Right ventricle myocardium inferior (tissue), 1 donor: ENCODE data around the gene LITAF. TPM values are rescaled to one million over a fixed set of nuclear protein-coding genes. Genes with fewer than 3 reads are reported as not detected.
"Not testable (repeated sequence)": the region's sequence is repeated elsewhere in the genome, so short reads cannot be mapped to it uniquely, and the experiment has no call there.

Experiments used
- ATAC-seq: fragments of 200-7000 bp; cut with Tn5 transposase; one replicate; pipeline ENCODE4 v1.9.1; 2020; ENCODE audit warnings: mild to moderate bottlenecking, moderate library complexity
- DNase-seq: peaks from one replicate; pipeline ENCODE4 v3.0.0; 2021; ENCODE audit errors: missing footprints
- intact Hi-C: fragments of 100-400 bp; cut with DNase I; formaldehyde crosslinking; loops from one replicate; pipeline ENCODE4 v1.11.0; 2022
- total RNA-seq: library from RNA; stranded (reverse); fragmentation: NEBNext Ultra II Directional; extraction: Animal tissue kit (Norgen Biotek cat#: 25700); gene quantifications from one replicate; pipeline ENCODE4 v1.2.1, GENCODE V29; 2021
- donor health status: DM: no; HTN: yes; CAD: no; lungs with severe emphysema.

LITAF gene
- total RNA-seq, 1 donor from 2014 or later, result 78.4 TPM

DNA sequence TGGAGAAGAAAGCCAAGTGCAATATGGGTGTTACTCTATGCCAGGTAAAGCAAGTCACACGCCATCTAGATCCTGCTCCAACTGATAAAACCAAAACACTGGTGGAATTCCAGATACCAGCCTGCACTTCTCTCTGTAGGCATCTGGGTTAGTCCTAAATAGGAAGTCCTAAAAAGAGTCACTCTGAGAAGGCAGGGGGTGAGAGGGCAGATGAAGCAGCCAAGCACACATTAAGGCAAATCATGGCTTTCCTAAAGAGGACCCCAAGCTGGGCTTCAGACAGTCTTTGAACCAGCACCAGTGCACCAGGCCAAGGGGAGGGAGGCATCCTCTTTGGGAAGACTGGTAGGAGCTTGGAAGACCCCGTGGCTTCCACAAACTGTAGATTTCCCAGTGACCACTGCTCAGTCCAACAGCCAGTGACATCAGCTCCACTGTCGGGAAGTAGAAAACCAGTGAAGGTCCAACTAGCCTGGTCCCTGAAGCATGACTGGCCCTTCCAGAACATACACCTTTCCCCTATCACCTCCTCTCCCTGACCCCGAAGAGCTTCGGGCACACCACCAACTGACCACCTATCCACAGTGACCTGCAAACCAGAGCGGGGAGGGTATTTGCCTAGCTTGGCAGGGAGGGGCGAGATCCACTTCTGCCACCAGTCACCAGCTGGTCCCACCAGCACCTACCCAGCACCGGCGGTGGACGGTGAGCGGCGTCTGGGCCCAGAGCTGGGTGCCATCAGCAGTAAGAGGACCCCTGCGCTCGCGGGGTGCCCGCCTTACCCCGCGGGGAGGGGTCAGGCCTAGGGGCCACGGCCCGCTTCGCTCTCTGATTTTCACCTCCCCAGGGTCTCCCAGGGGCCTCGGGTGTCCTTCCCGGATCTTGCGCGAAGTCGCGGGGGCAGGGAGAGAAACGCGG, 1.0 kb downstream of the LITAF start:
- no peak for ATAC-seq
- intact Hi-C loops, result loop anchor here (5.0 kb wide), 1 partner anchor 57 kb away; no protein-coding TSS in a partner anchor

DNA sequence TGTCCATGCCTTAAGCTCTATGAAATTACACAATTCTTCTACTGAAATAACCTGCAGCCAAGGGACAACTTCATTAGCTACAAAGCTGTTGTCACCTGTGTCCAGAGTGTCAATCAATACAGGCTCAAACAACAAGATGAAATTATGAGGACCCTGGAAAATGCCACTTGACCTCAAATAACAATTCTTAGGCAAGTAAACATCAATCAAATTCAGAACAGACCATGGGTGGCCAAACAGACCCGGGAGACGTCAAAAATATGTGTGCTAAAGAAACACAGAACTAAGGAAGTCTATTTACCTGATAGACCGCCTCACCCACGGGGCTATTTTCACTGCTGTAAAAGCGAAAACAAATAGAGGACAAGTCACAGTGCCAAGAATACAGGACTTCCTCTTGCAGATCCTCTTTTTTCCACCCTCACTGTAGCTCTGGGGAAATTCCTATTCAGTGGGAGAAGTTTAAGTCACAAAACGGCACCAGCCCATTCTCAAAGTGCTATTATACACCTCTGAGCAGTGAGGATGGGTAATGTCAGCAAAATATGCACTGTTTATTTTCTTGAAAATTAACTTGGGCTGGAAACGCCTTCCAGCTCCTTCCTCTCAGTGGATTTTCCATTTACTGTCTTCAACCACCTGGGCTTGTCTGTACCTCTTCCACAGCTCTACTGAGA, 2.7 kb downstream of the LITAF start:
- no peak for ATAC-seq
- intact Hi-C loops, result no loop called here
- DNase-seq, result no peak

More for the DNA sequence above, 1.0 kb downstream of the LITAF start:
- no peak for DNase-seq

DNA sequence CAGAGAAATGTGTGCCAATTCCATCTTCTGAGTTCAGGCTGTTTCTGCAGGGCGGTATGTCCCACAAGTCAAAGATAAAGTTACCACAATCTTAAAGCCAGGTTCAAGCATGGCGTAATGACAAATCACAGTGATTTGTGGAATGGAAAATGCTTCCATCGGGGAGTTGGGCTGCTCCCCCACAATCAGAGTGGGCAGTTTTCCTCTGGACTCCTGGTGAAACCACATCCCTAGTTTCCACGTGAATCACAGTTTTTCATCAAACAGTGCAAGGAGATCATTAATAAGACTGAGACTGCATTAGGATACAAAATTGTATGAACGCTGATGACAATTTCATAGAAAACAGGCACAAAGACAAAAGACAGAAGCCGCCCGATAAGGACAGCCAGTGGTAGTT, 3.6 kb downstream of the LITAF start:
- intact Hi-C loops, result no loop called here
- no peak for ATAC-seq
- no peak for DNase-seq

DNA sequence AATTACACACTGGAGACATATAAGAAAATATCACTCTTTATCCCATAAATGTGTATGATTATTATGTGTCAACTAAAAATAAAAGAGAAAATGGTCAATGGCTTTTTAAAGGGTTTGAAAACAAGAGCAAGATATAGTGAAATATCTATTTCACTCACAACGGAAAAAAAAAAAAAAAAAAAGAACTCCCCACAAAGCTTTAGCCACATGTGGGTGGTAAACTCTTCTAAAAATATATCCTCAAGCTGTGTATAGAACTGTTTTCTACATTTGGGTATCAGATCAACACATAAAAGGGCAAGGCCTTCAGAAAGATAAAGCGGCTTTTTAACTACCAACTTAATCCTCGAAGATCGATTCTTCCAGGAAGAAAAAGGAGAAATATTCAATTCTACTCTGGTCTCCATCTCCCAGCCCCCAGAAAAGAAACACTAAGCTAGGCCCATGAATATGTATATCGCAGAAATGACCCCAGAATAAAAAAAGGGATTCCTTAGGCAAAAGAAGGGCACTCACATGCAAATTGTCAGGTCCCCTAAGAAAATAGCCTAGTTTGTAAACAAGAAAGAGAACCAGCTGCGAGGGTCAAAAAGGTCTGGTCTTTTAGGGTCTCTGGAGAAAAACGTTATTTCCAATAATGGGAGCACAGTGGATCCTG, 4.4 kb downstream of the LITAF start:
- intact Hi-C loops, result no loop called here
- ATAC-seq (no peak), DNase-seq (no peak)

DNA sequence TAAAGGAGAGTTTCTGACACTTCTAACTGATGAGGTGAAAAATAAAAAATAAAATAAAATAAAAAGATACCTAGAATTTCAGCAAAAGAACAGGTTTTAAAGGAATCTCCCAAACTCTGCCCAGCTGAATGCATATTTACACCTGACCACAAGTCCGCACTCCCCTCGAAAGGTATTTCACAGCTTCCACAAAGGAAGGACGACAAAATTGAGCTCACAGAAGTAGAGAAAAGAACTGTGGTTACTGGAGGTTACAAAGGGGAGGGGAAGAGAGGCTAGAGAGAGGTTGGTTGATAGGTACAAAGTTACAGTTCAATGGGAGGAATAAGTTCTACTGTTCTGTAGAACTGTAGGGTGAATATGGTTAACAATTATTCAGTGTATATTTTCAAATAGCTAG, 5.0 kb downstream of the LITAF start:
- ATAC-seq (no peak), DNase-seq (no peak)
- intact Hi-C loops, result no loop called here

DNA sequence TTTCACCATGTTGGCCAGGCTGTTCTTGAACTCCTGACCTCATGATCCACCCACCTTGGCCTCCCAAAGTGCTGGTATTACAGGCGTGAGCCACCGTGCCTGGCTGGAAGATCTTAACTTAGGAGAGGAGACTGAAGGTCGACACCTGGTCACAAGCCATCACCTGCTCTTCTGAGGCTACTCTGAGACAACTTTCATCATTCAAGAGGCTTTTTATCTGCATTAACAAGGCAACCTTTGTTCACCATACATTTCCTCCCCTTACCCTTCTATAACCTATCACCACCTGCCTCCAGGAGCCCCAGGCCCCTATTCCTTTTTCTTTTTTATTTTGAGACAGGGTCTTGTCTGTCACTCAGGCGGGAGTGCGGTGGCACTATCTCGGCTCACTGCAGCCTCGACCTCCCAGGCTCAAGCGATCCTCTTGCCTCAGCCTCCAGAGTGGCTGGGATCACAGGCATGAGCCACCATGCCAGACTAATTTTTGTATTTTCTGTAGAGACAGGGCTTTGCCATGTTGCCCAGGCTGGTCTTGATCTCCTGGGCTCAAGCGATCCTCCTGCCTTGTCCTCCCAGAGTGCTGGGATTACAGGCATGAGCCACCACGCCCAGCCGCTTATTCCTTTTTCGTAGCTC, 6.2 kb downstream of the LITAF start:
- DNase-seq (no peak), ATAC-seq (no peak)
- intact Hi-C loops, result no loop called here

DNA sequence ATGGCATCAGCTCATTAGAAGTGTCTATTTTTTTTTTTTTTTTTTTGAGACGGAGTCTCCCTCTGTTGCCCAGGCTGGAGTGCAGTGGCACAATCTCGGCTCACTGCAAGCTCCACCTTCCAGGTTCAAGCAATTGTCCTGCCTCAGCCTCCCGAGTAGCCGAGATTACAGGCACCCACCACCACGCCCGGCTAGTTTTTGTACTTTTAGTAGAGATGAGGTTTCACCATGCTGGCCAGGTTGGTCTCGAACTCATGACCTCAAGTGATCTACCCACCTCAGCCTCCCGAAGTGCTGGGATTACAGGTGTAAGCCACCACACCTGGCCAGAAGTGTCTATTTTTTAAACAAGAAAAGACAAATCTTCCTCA, 9.4 kb downstream of the LITAF start:
- ATAC-seq, intact Hi-C loops, DNase-seq: not testable (repeated sequence)

DNA sequence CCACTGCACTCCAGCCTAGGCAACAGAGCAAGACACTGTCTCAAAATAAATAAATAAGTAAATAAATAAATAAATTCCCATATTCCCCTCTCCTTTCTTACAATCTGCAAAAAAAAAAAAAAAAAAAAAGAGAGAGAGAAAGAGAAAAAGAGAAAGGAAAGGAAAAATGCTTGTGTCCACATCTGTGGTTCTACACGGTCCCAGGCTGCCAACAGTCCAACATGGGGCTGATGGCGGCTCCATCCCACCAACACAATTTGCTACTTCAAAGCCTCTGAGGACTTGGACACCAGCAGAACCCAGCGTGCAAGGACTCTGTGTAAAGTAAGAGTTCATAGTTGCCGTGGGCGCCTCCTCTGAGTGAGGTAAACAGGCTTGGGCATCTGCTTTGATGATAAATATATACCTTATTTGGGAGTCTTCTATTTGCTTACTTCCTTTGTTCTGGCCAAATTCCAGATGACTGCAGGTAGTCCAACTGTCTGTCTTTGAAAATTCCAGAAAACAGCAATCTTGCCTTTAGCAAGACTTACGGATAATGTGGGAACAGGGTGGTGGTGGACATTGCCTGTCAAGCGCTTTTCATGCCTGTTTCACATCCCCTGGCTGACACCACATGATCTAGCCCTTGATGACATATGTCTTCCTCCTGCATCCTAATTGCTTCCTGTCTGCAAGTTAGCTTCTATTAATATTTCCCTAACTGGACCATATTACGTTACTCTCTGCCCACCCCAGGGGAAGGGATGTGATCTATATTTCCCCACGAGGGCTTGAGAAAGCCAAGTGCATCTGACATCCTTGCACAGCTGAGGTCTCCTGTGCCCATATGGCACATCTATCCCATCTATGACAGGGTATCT, 10.1 kb downstream of the LITAF start:
- DNase-seq, result no peak
- intact Hi-C loops, result no loop called here
- ATAC-seq, result peak; percentile 37

DNA sequence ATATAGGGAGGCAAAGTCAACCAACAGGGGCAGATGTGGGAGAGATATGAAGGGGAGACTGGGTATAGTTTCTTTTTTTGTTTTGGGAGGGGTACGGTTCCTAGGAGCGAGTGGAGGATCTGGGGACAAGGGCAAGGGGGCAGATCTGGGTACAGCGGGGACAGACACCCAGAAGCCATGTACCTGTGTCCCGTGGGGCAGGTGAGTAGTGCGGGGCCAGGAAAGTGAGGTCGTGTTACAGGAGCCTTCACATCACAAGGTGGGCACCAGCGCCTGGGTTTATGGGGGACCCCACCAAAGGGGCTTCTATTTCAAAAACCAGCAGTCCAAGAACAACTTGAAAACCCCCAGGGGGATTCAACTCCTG, 11.5 kb downstream of the LITAF start:
- DNase-seq (no peak), ATAC-seq (no peak)

DNA sequence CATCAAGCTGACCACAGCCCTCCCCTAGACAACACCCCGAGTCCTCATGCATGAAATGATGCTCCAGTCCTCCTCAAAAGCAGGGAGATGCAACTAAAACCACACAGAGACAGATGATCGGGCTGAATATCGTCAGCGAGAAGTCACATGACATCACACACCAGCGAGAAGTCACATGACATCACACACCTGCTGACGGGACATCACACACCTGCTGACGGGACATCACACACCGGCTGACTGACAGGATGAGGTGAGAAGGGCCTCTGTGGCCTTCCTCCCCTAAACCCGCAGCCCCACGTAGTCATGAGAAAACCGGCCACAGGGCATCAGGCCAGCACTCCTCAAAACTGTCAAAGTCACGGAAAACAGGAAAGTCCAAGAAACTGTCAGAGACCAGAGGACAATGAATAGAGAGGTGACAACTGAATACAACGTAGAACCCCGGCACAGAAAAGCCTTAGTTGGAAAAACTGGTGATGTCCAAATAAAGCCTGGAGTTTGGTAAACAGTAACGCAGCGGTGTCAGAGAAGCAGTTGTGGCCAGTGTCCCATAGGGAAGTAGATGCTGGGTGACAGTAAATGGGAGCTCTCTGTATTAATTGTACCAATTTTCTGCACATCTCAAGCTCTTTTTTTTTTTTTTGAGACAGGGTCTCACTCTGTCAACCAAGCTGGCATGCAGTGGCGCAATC, 14.3 kb downstream of the LITAF start:
- ATAC-seq (no peak), DNase-seq (no peak)
- intact Hi-C loops, result no loop called here

More for the DNA sequence above, 11.5 kb downstream of the LITAF start:
- intact Hi-C loops, result no loop called here

DNA sequence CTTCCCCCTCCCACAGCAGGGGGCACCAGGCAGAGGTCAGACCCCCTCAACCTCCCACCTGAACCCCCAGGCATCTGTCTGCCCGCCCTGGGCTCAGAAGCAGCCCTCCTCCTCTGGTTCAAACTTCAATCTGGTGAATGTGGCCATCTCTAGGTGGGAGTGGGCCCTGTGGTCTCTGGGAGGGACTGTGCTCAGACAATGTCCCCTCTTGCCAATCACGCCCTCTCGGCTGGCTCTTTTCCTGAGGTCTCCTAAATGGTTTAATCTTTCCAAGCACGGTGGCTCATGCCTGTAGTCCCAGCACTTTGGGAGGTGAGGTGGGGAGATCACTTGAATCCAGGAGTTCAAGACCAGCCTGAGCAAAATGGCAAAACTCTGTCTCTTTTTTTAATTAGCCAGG, 15.2 kb downstream of the LITAF start:
- ATAC-seq (no peak), DNase-seq (no peak)
- intact Hi-C loops, result no loop called here

DNA sequence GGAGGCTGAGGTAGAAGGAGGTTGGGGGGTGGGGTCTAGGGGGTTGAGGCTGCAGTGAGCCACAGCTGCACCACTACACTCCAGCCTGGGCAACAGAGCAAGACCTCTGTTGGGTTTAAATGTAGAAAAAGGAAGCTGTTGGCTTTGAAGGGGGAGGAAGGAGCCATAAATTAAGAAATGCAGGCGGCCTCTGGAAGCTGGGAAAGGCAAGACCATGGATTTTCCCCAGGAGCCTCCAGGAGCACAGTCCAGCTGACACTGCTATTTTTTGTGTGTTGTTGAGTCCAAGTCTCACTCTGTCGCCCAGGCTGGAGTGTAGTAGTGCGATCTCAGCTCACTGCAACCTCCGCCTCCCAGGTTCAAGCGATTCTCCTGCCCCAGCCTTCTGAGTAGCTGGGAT, 15.9 kb downstream of the LITAF start:
- ATAC-seq, result no peak
- intact Hi-C loops, result no loop called here

DNA sequence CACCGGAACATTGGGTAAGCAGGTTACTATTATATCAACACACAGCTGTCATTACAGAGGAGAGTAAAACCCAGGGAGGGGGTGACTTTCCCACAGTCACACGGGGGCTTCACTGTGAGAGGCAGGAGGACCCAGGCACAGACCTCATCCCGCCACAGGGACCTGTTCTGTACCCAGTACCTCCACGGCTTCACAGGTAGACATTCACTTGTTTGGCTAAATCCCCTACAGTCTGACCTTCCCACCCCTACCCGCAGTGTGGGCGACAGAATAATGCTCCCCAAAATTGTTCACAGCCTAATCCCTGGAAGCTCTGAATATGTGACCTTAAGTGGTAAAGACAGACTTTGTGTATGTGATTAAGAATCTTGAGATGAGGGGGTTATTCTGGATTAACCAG, 16.5 kb downstream of the LITAF start:
- no peak for DNase-seq
- intact Hi-C loops, result no loop called here
- no peak for ATAC-seq

More for the DNA sequence above, 15.9 kb downstream of the LITAF start:
- DNase-seq, result no peak

DNA sequence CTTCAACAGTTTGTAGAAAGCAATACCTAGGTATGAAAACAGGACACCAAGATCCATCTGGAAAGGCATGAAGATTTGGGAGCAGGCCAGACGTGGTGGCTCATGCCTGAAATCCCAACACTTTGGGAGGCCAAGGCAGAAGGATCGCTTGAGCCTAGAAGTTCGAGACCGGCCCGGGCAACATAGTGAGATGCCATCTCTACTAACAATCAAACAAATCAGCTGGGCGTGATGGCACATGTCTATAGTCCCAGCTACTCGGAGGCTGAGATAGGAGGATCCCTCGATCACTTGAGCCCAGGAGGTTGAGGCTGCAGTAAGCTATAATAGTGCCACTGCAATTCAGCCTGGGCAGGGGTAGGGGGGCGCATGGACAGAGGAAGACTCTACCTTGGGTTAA, 20.3 kb downstream of the LITAF start:
- intact Hi-C loops, result no loop called here
- ATAC-seq (no peak), DNase-seq (no peak)

DNA sequence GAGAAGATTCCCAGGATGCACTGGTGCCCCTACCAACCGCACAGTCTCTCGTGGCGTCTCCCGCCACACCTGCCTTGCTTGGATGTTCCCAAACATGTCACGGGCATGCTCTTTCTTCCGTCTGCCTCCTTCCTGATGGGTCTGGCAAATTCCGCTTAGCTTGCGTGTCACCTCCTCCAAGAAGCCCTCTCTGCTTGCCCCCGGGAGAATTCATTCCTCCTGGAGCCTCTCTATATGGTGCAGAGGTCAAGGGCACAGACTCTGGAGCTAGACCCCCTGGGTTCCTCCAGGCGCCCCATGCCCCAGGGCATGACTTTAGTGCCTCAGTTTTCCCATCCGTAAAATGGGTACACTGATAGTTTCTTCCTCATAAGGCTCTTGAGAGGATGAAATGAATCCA, 21.1 kb downstream of the LITAF start:
- ATAC-seq (no peak), DNase-seq (no peak)
- intact Hi-C loops, result no loop called here

DNA sequence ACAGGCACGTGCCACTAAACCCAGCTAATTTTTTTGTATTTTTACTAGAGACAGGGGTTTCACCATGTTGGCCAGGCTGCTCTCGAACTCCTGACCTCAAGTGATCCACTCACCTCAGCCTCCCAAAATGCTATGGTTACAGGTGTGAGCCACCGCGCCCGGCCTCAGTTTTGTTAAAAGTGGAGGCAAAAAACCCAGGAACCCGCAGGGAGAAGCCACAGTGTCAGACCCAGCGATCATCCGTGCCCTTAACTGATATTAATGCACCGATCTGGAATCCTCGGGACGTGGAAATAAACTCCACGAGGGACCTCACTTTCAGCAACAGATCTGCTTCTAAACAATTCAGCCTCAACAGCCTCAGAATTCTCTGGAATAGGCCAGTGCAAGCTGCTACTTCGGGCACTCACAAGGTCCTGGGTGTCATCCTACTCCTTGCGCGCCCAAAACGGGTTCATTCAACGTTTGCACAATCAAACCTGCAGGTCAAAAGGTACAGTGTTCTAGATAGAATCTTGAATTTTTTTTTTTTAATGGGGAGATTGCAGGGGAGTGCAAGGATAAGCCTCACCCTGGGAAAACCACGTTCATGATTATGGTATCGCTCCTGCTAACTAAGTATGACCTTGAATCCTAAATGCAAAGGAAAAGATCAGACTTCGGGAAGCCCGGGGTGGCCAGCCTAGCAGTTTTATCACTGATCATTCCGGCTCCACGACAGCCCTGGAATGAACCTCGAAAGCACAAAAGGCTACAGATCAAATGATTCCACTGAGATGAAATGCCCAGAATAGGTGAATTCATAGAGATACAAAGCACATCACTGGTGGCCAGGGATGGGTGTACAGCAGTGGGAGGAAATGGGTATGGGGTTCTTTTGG, 22.4 kb downstream of the LITAF start:
- ATAC-seq, result no peak
- no peak for DNase-seq
- intact Hi-C loops, result no loop called here

DNA sequence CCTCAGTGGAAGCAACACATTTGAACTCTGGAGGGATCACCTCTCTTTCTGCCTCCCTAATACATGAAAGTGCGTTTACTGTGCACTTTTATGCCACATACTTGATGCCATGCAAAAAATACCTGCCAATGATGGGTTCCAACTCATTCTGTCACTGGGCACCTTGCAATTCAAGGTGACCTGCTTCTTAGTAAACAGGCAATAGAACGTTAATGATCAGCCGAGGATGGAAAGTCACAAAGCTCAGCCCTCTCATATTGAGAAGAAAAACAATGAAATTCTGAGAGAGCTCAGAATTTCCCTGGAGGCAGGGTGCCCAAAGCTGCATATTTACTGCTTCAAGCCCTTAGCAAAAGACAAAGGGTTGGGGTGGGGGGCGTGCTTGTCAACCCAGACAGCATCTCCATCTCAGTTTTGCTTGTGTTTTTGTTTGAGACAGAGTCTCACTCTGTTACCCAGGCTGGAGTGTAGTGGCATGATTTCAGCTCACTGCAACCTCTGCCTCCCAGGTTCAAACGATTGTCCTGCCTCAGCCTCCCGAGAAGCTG, 23.2 kb downstream of the LITAF start:
- no peak for DNase-seq
- intact Hi-C loops, result no loop called here
- no peak for ATAC-seq
